MCF 10A (cell line): ENCODE results near the gene PRSS21. TPM values are rescaled to one million over a fixed set of nuclear protein-coding genes. Genes with fewer than 3 reads are reported as not detected.

ENCODE experiments used
- BruUV-seq: library from RNA; stranded (reverse); fragments of 400-500 nt; replicated peaks from 2 replicates; lab custom pipeline; 2021; lab: Mats Ljungman, UMichigan
- CTCF ChIA-PET: fragments of 300-600 bp; sonication (Branson Sonifier 250); formaldehyde crosslinking; extraction: SDS; loops from one replicate; lab custom pipeline; 2021; ENCODE audit warnings: antibody characterized with exemption, inconsistent platforms; lab: Yijun Ruan, JAX
- POLR2A ChIA-PET: fragments of 300-600, 350-650 bp; sonication (Branson Sonifier 250); formaldehyde crosslinking; extraction: SDS; loops from one replicate; lab custom pipeline; 2020; ENCODE audit warnings: antibody characterized with exemption, inconsistent platforms; lab: Yijun Ruan, JAX
- DNase-seq: peaks from one replicate; pipeline ENCODE4 v3.0.0-alpha.2; 2018; ENCODE audit not compliant: unreplicated experiment
- H3K27ac Mint-ChIP-seq: one replicate; pipeline ENCODE4 v1.8.0; 2022; ENCODE audit warnings: mild to moderate bottlenecking, low read depth, mixed read lengths; ENCODE audit not compliant: unreplicated experiment
- H3K27me3 Mint-ChIP-seq: one replicate; pipeline ENCODE4 v1.8.0; 2022; ENCODE audit warnings: mixed read lengths; ENCODE audit not compliant: insufficient read depth, unreplicated experiment
- H3K36me3 Mint-ChIP-seq: one replicate; pipeline ENCODE4 v1.8.0; 2022; ENCODE audit warnings: mild to moderate bottlenecking, moderate library complexity, mixed read lengths; ENCODE audit not compliant: insufficient read depth, unreplicated experiment
- H3K4me1 Mint-ChIP-seq: one replicate; pipeline ENCODE4 v1.8.0; 2022; ENCODE audit warnings: mixed read lengths; ENCODE audit not compliant: insufficient read depth, unreplicated experiment
- H3K4me3 Mint-ChIP-seq: one replicate; pipeline ENCODE4 v1.8.0; 2022; ENCODE audit warnings: mild to moderate bottlenecking, moderate library complexity, mixed read lengths; ENCODE audit not compliant: unreplicated experiment
- H3K9me3 Mint-ChIP-seq: one replicate; pipeline ENCODE4 v1.8.0; 2022; ENCODE audit warnings: mixed read lengths; ENCODE audit not compliant: unreplicated experiment
- CTCF ChIP-seq: fragments of 200-600 bp; IDR thresholded peaks from one replicate; pipeline ENCODE4 v1.8.0; 2022; ENCODE audit warnings: antibody characterized with exemption, mild to moderate bottlenecking; ENCODE audit not compliant: unreplicated experiment
- intact Hi-C: fragments of 100-400 bp; cut with micrococcal nuclease; formaldehyde crosslinking; loops from 2 replicates; pipeline ENCODE4 v1.14.1; 2022
- total RNA-seq: library from RNA; stranded (reverse); gene quantifications from 2 replicates; pipeline ENCODE4 v1.2.3, GENCODE V29; 2022

The PRSS21 gene
- total RNA-seq, 1 experiment from 2014 or later: 16.4 TPM

DNA sequence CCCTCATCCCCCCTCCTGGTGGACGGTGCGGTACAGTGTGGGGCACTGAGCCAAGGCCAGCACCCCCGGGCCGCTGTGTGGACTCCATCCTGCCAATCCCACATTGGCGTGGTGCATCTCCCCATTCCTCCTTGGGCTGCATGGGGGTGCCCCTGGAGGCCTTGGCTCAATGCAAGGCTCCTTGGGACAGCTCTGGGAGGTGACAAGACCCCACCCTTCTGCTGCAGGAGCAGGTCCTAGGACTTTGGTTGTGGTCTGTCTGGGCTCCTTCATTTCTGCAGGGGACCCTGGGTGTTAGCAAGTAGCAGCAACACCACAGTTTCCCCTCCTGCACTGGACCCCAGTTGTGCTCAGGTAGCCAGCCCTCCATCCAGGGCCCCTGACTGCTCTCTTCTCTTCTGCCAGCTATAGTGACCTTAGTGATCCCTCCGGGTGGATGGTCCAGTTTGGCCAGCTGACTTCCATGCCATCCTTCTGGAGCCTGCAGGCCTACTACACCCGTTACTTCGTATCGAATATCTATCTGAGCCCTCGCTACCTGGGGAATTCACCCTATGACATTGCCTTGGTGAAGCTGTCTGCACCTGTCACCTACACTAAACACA, 1.3 kb downstream of the PRSS21 start:
- intact Hi-C loops: no loop called here
- CTCF ChIA-PET: no interaction called here
- peak overlapping the region; percentile 35 for H3K27ac Mint-ChIP-seq
- POLR2A ChIA-PET: no interaction called here
- DNase-seq: no peak
- no peaks in the 10 kb centered on the region for H3K27me3 Mint-ChIP-seq
- peak overlapping the region; percentile 64 for H3K4me3 Mint-ChIP-seq
- H3K36me3 Mint-ChIP-seq: peaks cover 5% of the 10 kb centered on the region
- H3K9me3 Mint-ChIP-seq: no peaks in the 10 kb centered on the region
- H3K4me1 Mint-ChIP-seq: no peaks in the 10 kb centered on the region
- TF ChIP-seq CTCF: no peak
- no TSS peak for BruUV-seq

DNA sequence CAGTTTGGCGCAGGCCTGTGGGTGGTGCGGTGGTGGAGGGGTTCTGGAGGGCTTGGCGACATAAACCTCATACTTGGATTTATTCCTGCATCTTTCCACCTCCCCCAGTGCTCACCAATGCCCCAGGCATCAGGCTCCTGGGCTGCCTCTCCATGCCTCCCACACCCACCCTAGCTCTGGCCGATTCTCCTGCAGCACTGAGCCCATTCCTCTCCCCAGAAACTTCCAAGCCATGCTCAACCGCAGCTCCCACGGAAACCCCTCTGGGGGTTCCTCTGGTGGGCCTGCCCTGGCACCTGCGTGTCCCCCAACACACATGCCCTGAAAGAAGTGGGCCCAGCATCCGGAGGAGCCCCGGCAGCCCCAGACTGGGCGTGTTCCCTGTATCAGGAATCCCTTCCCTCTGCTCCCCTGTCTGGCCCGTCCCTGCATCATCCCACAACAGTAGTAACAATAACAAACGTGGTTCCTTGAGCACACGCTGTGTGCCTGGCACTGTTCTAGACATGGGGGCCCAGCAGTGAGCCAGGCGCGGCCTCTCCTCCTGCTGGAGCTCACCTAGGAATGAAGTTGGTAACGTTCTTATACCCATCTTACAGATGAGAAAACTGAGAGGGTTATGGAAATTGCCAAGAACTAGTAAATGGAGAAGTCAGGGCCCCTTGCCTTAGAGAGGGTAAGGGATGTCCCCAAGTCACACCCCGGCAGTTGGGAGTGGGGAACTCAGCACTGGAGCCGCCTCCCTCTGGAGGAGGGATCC, 2.3 kb downstream of the PRSS21 start:
- no peaks in the 10 kb centered on the region for H3K9me3 Mint-ChIP-seq
- no TSS peak for BruUV-seq
- H3K27ac Mint-ChIP-seq: no peak overlapping the region
- CTCF ChIA-PET: no interaction called here
- intact Hi-C loops: no loop called here
- no peak for DNase-seq
- H3K4me3 Mint-ChIP-seq: no peak overlapping the region
- H3K36me3 Mint-ChIP-seq: peaks cover 5% of the 10 kb centered on the region
- no peak for TF ChIP-seq CTCF
- POLR2A ChIA-PET: no interaction called here
- no peaks in the 10 kb centered on the region for H3K4me1 Mint-ChIP-seq
- H3K27me3 Mint-ChIP-seq: no peaks in the 10 kb centered on the region

DNA sequence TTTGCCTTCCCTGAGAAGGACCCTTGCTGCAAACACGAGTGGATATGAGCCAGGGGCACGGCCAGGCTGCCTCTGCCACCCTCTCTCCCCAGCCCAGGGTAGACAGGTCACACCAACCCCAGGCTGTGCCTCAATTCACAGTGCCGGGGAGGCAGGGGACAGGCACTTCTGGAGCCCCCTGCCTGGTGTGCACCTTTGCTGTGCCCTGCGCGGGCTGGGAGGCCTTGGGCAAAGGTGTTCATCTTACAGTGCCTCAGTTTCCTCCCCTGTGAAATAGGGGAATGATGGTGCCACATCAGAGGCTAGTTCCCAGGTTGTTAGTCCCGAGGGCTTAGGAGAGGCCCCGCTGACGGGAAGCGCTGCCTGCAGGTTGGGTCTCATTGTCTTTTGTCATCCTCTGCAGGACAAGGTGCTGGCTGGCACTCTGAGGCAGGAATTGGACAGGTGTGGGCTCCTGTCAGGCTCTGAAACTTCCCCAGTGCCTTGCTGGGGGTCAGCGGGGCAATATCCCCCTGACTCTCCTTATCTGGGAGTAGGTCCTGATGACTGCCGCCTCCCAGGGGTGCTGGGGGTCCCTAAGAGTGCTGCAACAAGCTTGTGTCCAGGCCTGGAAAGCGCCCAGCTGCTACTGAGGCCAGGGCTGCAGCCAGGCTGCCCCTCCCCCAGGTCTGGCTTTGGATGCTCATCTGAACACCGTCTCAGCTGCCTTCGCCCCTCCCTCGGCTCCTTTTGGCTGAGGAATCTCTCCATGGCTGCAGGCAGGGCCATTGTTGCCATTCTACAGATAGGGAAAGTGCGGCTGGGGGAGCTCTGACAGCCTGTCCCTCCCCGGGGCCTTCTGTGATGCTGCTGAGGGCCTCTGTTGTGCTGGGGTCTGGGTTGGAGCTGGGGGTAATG, 3.1 kb downstream of the PRSS21 start:
- Mint-ChIP-seq H3K9me3 (no peaks in the 10 kb centered on the region), H3K4me1 (no peaks in the 10 kb centered on the region), H3K27ac (no peak overlapping the region), H3K36me3 (no peaks in the 10 kb centered on the region), H3K27me3 (no peaks in the 10 kb centered on the region), H3K4me3 (no peak overlapping the region)
- intact Hi-C loops: no loop called here
- no peak for DNase-seq
- ChIA-PET CTCF (no interaction called here), POLR2A (no interaction called here)
- no TSS peak for BruUV-seq
- no peak for TF ChIP-seq CTCF
